ENCODE data around the gene RGS9. TPM values are rescaled to one million over a fixed set of nuclear protein-coding genes. Genes with fewer than 3 reads are reported as not detected.

RGS9 gene
- total RNA-seq, 1 experiment from 2014 or later: 6.3 TPM

- TF ChIP-seq CTCF (IDR thresholded peaks at IDR 0.05; ENCODE audit: insufficient read depth in 1 of 2, low read depth in 1 of 2, low read length in 1 of 2, severe bottlenecking in 1 of 2, unreplicated experiment in 1 of 2): no peak
- peaks cover 5% of the 10 kb centered on the region; the same call in 1 of the 2 replicates for H3K4me1 ChIP-seq
- Mint-ChIP-seq H3K27me3 (ENCODE audit: insufficient read depth, unreplicated experiment) (peaks cover 4% of the 10 kb centered on the region), H3K4me3 (ENCODE audit: unreplicated experiment) (no peak overlapping the region), H3K4me1 (ENCODE audit: low read depth, unreplicated experiment) (no peaks in the 10 kb centered on the region), H3K36me3 (ENCODE audit: insufficient read depth, unreplicated experiment) (no peaks in the 10 kb centered on the region), H3K27ac (ENCODE audit: unreplicated experiment) (no peak overlapping the region), H3K9me3 (ENCODE audit: unreplicated experiment) (no peaks in the 10 kb centered on the region)
- H3K27me3 ChIP-seq (replicated peaks; ENCODE audit: control insufficient read depth, insufficient read depth, low read length): no peaks in the 10 kb centered on the region
- ChIA-PET CTCF (no interaction called here), POLR2A (no interaction called here)
- DNase-seq: no peak
- no peaks in the 10 kb centered on the region for H3K9me3 ChIP-seq
- no TSS peak for BruUV-seq (replicated peaks)
- intact Hi-C loops (cut with micrococcal nuclease; ENCODE audit: unreplicated experiment): no loop called here
- H3K36me3 ChIP-seq (ENCODE audit: control insufficient read depth, insufficient read depth, low read length): no peaks in the 10 kb centered on the region
- no peak overlapping the region for H3K4me3 ChIP-seq (ENCODE audit: low read depth, low read length)
Observed at GRCh38 chr17:65243838-65244625, 106.9 kb downstream of the RGS9 start.

- POLR2A ChIA-PET: no interaction called here
- TF ChIP-seq CTCF (IDR thresholded peaks at IDR 0.05; ENCODE audit: insufficient read depth in 1 of 2, low read depth in 1 of 2, low read length in 1 of 2, severe bottlenecking in 1 of 2, unreplicated experiment in 1 of 2): no peak
- no peak for DNase-seq
- no peaks in the 10 kb centered on the region for H3K36me3 Mint-ChIP-seq (ENCODE audit: insufficient read depth, unreplicated experiment)
- H3K4me3 Mint-ChIP-seq (ENCODE audit: unreplicated experiment): no peak overlapping the region
- no peaks in the 10 kb centered on the region for H3K4me1 Mint-ChIP-seq (ENCODE audit: low read depth, unreplicated experiment)
- H3K27ac Mint-ChIP-seq (ENCODE audit: unreplicated experiment): no peak overlapping the region
- peaks cover 8% of the 10 kb centered on the region for H3K27me3 Mint-ChIP-seq (ENCODE audit: insufficient read depth, unreplicated experiment)
- no TSS peak for BruUV-seq (replicated peaks)
- CTCF ChIA-PET: no interaction called here
- H3K9me3 ChIP-seq: no peaks in the 10 kb centered on the region
- peaks cover 10% of the 10 kb centered on the region for H3K9me3 Mint-ChIP-seq (ENCODE audit: unreplicated experiment)
- no peak overlapping the region for H3K4me3 ChIP-seq (ENCODE audit: low read depth, low read length)
- intact Hi-C loops (cut with micrococcal nuclease; ENCODE audit: unreplicated experiment): no loop called here
- H3K27me3 ChIP-seq (replicated peaks; ENCODE audit: control insufficient read depth, insufficient read depth, low read length): no peaks in the 10 kb centered on the region
- peaks cover 6% of the 10 kb centered on the region; the same call in 1 of the 2 replicates for H3K4me1 ChIP-seq
- H3K36me3 ChIP-seq (ENCODE audit: control insufficient read depth, insufficient read depth, low read length): no peaks in the 10 kb centered on the region
Observed at GRCh38 chr17:65246252-65246651, 109.1 kb downstream of the RGS9 start.

GRCh38 chr17:65249774-65250173, 112.6 kb downstream of the RGS9 start:
- peaks cover 6% of the 10 kb centered on the region; the same call in 1 of the 2 replicates for H3K4me1 ChIP-seq

More at GRCh38 chr17:65249774-65250173, 112.6 kb downstream of the RGS9 start:
- peaks cover 12% of the 10 kb centered on the region for H3K9me3 Mint-ChIP-seq (ENCODE audit: unreplicated experiment)
- H3K4me3 Mint-ChIP-seq (ENCODE audit: unreplicated experiment): no peak overlapping the region
- TF ChIP-seq CTCF (IDR thresholded peaks at IDR 0.05; ENCODE audit: insufficient read depth in 1 of 2, low read depth in 1 of 2, low read length in 1 of 2, severe bottlenecking in 1 of 2, unreplicated experiment in 1 of 2): no peak
- H3K4me1 Mint-ChIP-seq (ENCODE audit: low read depth, unreplicated experiment): no peaks in the 10 kb centered on the region
- no peak overlapping the region for H3K27ac Mint-ChIP-seq (ENCODE audit: unreplicated experiment)
- ChIA-PET CTCF (interaction anchor here (0.7 kb wide), 1 partner anchor 425 kb away, joined by 4 read pairs; no protein-coding TSS in a partner anchor), POLR2A (no interaction called here)
- no peaks in the 10 kb centered on the region for H3K27me3 ChIP-seq (replicated peaks; ENCODE audit: control insufficient read depth, insufficient read depth, low read length)
- no peaks in the 10 kb centered on the region for H3K36me3 Mint-ChIP-seq (ENCODE audit: insufficient read depth, unreplicated experiment)
- H3K27me3 Mint-ChIP-seq (ENCODE audit: insufficient read depth, unreplicated experiment): peaks cover 13% of the 10 kb centered on the region
- BruUV-seq (replicated peaks): no TSS peak
- H3K36me3 ChIP-seq (ENCODE audit: control insufficient read depth, insufficient read depth, low read length): no peaks in the 10 kb centered on the region
- no peak overlapping the region for H3K4me3 ChIP-seq (ENCODE audit: low read depth, low read length)
- H3K9me3 ChIP-seq: no peaks in the 10 kb centered on the region
- intact Hi-C loops (cut with micrococcal nuclease; ENCODE audit: unreplicated experiment): no loop called here
- DNase-seq: no peak

Data from Caco-2 (cell line).